Stomach (tissue), 4 donors: Measurements from ENCODE around the gene WDR5.
A peak's percentile ranks its signal among the peaks of the same experiment; 100 is the strongest.

ENCODE experiments used
- CTCF ChIP-seq, 7 experiments: fragments of 450-650 bp in 4 of 7; fragments of 200-600 bp in 3 of 7; sonication (generic) in 3 of 7; IDR thresholded peaks; one replicate each; pipeline ENCODE4 v1.5.1; 2016 to 2019; ENCODE audit warnings: antibody characterized with exemption in 7 of 7, control low read depth in 2 of 7, mild to moderate bottlenecking in 1 of 7
- EP300 ChIP-seq: sonication (generic); formaldehyde crosslinking; IDR thresholded peaks from one replicate; pipeline ENCODE4 v1.6.1; 2017; ENCODE audit warnings: antibody characterized with exemption
- POLR2A ChIP-seq, 4 donors: fragments of 450-650 bp; IDR thresholded peaks; one replicate each; pipeline ENCODE4 v1.6.1; 2016; ENCODE audit warnings: antibody characterized with exemption in 4 of 4, control low read depth in 2 of 4, mild to moderate bottlenecking in 1 of 4, moderate library complexity in 1 of 4
- POLR2AphosphoS5 ChIP-seq, 3 donors: sonication (generic); formaldehyde crosslinking; IDR thresholded peaks; one replicate each; pipeline ENCODE4 v1.6.1; 2016; ENCODE audit warnings: antibody characterized with exemption in 3 of 3

- no peak for TF ChIP-seq EP300
- no peak for TF ChIP-seq CTCF (IDR thresholded peaks at IDR 0.05)
- TF ChIP-seq POLR2A (IDR thresholded peaks at IDR 0.05), result no peak
- TF ChIP-seq POLR2AphosphoS5 (IDR thresholded peaks at IDR 0.05), result peak in 1 of 3 donors; percentile 10
These were observed 69.9 kb downstream of the WDR5 start for GRCh38 chr9:134205672-134206310.
